ENCODE measurements around the gene PCNT. TPM values are rescaled to one million over a fixed set of nuclear protein-coding genes. Genes with fewer than 3 reads are reported as not detected.

PCNT gene
- total and polyA plus RNA-seq, 10 of the 15 experiments (the other 5 are each of a cell fraction or from before 2014, with no cell fraction given): 2.9 to 39.6 (median 20.5) TPM

DNA sequence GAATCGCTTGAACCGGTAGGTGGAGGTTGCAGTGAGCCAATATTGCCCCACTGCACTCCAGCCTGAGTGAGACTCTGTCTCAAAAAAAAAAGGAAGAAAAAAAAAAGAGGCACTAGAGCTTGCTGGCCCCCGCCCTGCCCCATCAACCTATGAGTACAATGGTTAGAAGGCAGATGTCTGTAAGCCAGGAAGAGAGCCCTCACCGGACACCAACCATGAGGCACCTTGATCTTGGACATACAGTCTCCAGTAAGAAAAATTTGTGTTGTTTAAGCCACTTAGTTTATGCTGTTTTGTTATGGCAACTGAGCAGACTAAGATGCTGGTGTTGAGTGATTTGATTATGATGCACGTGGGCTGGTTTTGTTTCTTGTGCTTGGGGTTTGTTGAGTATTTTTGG, 168.9 kb downstream of the PCNT start:
- peaks cover 0 to 9% of the 10 kb centered on the region in 2 experiments for H3K36me3 ChIP-seq (ENCODE audit: control insufficient read depth in 2 of 2, insufficient read depth in 2 of 2, low read length in 1 of 2)
- H3K4me2 ChIP-seq (ENCODE audit: control insufficient read depth, insufficient read depth): no peak overlapping the region
- WGBS (ENCODE audit: insufficient coverage, insufficient replicate concordance, low lambda C conversion rate, missing lambda C conversion rate): 80% methylated on average over 5 of the region's 5 CpGs
- H3K27ac ChIP-seq (ENCODE audit: control insufficient read depth, insufficient read depth): no peak overlapping the region
- ChIA-PET POLR2A (no interaction called here), CTCF (no interaction called here), SMC1A (ENCODE audit: uncharacterized antibody, unreplicated experiment) (no interaction called here), RAD21 (ENCODE audit: unreplicated experiment) (no interaction called here)
- no peak overlapping the region for H3K4me3 ChIP-seq
- H3K79me2 ChIP-seq (ENCODE audit: control insufficient read depth, insufficient read depth, low read length): no peaks in the 10 kb centered on the region
- BruUV-seq (replicated peaks): no TSS peak
- no peak for DNase-seq (ENCODE audit: low read depth, low spot score)
- no peak for ATAC-seq
- H2AFZ ChIP-seq (ENCODE audit: control insufficient read depth, low read depth, low read length): no peak overlapping the region
- no peaks in the 10 kb centered on the region for H4K20me1 ChIP-seq (ENCODE audit: control insufficient read depth, insufficient read depth)
- intact Hi-C loops (cut with micrococcal nuclease; ENCODE audit: unreplicated experiment): no loop called here
- no peaks in the 10 kb centered on the region for H3K27me3 ChIP-seq (replicated peaks in 1 of 2; ENCODE audit: control insufficient read depth in 2 of 2, insufficient read depth in 2 of 2, low read length in 1 of 2)
- TF ChIP-seq CUX1 (IDR thresholded peaks at IDR 0.05; ENCODE audit: insufficient replicate concordance, low read depth, low read length) (no peak), KAT2A (conservative IDR thresholded peaks at IDR 0.05; ENCODE audit: control insufficient read depth, low read depth, low read length) (no peak), NR2C2 (IDR thresholded peaks at IDR 0.05; ENCODE audit: borderline replicate concordance, control insufficient read depth, insufficient read length, low read depth) (no peak), RELA (IDR thresholded peaks at IDR 0.05; ENCODE audit: borderline replicate concordance, partially characterized antibody) (no peak)
- in situ Hi-C loops (cut with MboI): no loop called here
- H3K4me1 ChIP-seq (ENCODE audit: control insufficient read depth, insufficient read depth, low read length): no peaks in the 10 kb centered on the region
- no peak for FAIRE-seq
- H3K9ac ChIP-seq (ENCODE audit: control insufficient read depth, insufficient read depth, low read length): no peak overlapping the region
- no peaks in the 10 kb centered on the region; the same call in 2 of the 3 replicates for H3K9me3 ChIP-seq (replicated peaks; ENCODE audit: control insufficient read depth, insufficient read depth, low read length)
